ENCODE measurements around the gene KDM4F. TPM values are rescaled to one million over a fixed set of nuclear protein-coding genes. Genes with fewer than 3 reads are reported as not detected.

Gene KDM4F
- total RNA-seq, 1 donor = not detected

- Histone ChIP-seq H3K9me3 (ENCODE audit: low read depth, low read length) (no peaks in the 10 kb centered on the region), H3K4me3 (ENCODE audit: low read length) (no peak overlapping the region), H3K27me3 (ENCODE audit: insufficient read depth, low read length) (no peaks in the 10 kb centered on the region), H3K4me1 (ENCODE audit: insufficient read depth, low read length) (peaks cover 54% of the 10 kb centered on the region)
Observed at GRCh38 chr11:95092549-95093324, 43.5 kb downstream of the KDM4F start.

GRCh38 chr11:95093548-95093947, 44.3 kb downstream of the KDM4F start:
- peaks cover 52% of the 10 kb centered on the region for H3K4me1 ChIP-seq (ENCODE audit: insufficient read depth, low read length)
- no peak overlapping the region for H3K4me3 ChIP-seq (ENCODE audit: low read length)
- no peaks in the 10 kb centered on the region for H3K9me3 ChIP-seq (ENCODE audit: low read depth, low read length)
- H3K27me3 ChIP-seq (ENCODE audit: insufficient read depth, low read length) = no peaks in the 10 kb centered on the region

- H3K4me1 ChIP-seq (ENCODE audit: insufficient read depth, low read length) = peaks cover 39% of the 10 kb centered on the region
- no peak overlapping the region for H3K4me3 ChIP-seq (ENCODE audit: low read length)
- H3K9me3 ChIP-seq (ENCODE audit: low read depth, low read length) = no peaks in the 10 kb centered on the region
- no peaks in the 10 kb centered on the region for H3K27me3 ChIP-seq (ENCODE audit: insufficient read depth, low read length)
Observed at GRCh38 chr11:95095858-95096587, 46.8 kb downstream of the KDM4F start.

GRCh38 chr11:95097209-95097608, 48.0 kb downstream of the KDM4F start:
- Histone ChIP-seq H3K4me1 (ENCODE audit: insufficient read depth, low read length) (peaks cover 37% of the 10 kb centered on the region), H3K4me3 (ENCODE audit: low read length) (no peak overlapping the region), H3K27me3 (ENCODE audit: insufficient read depth, low read length) (no peaks in the 10 kb centered on the region), H3K9me3 (ENCODE audit: low read depth, low read length) (no peaks in the 10 kb centered on the region)

GRCh38 chr11:95098826-95099225, 49.6 kb downstream of the KDM4F start:
- Histone ChIP-seq H3K9me3 (ENCODE audit: low read depth, low read length) (no peaks in the 10 kb centered on the region), H3K4me1 (ENCODE audit: insufficient read depth, low read length) (peaks cover 22% of the 10 kb centered on the region), H3K27me3 (ENCODE audit: insufficient read depth, low read length) (no peaks in the 10 kb centered on the region), H3K4me3 (ENCODE audit: low read length) (no peak overlapping the region)

- Histone ChIP-seq H3K4me3 (ENCODE audit: low read length) (no peak overlapping the region), H3K4me1 (ENCODE audit: insufficient read depth, low read length) (peaks cover 20% of the 10 kb centered on the region), H3K27me3 (ENCODE audit: insufficient read depth, low read length) (no peaks in the 10 kb centered on the region), H3K9me3 (ENCODE audit: low read depth, low read length) (no peaks in the 10 kb centered on the region)
Observed at GRCh38 chr11:95100191-95100648, 51.0 kb downstream of the KDM4F start.

Other genes with a start within 250 kb of the KDM4F start
- 89.5 TPM for gene CWC15, start 75.9 kb upstream of the KDM4F start, total RNA-seq
- 0.42 TPM for gene KDM4D, start 75.7 kb upstream of the KDM4F start, total RNA-seq
- not detected for gene KDM4E, start 24.2 kb upstream of the KDM4F start, total RNA-seq
- 43.7 TPM for gene SRSF8, start 17.5 kb downstream of the KDM4F start, total RNA-seq
- 20.9 TPM for gene ENDOD1, start 40.4 kb downstream of the KDM4F start, total RNA-seq
- gene SESN3, start 181.8 kb downstream of the KDM4F start, total RNA-seq = 105 TPM